SU-DHL-6 (cell line): Measurements from ENCODE around the gene TMEM245.

Experiments used
- H2AFZ ChIP-seq: fragments of 200-600 bp; sonication (generic); 2 replicates; pipeline ENCODE4 v1.6.1; 2014; ENCODE audit warnings: low read depth, mild to moderate bottlenecking, moderate library complexity, mixed read lengths, antibody characterized with exemption, low read length; ENCODE audit not compliant: severe bottlenecking
- H3F3A ChIP-seq: fragments of 200-600 bp; shearing (Covaris generic); 2 replicates; pipeline ENCODE4 v1.6.0; 2016; ENCODE audit warnings: antibody characterized with exemption, mild to moderate bottlenecking; ENCODE audit not compliant: insufficient read depth
- H3K27ac ChIP-seq: fragments of 200-600 bp; sonication (generic); 2 replicates; pipeline ENCODE4 v1.5.1; 2016; ENCODE audit warnings: low read depth, mild to moderate bottlenecking, low read length, moderate library complexity, mixed read lengths
- H3K27me3 ChIP-seq: fragments of 200-600 bp; sonication (generic), shearing (Covaris generic); 2 replicates; pipeline ENCODE4 v1.6.0; 2014; ENCODE audit warnings: mild to moderate bottlenecking, low read length
- H3K36me3 ChIP-seq: fragments of 200-600 bp; sonication (generic); 2 replicates; pipeline ENCODE4 v1.6.1; 2014; ENCODE audit warnings: mild to moderate bottlenecking, low read length, mixed read lengths
- H3K4me2 ChIP-seq: fragments of 300-600, 200-600 bp; shearing (Covaris generic), sonication (generic); 2 replicates; pipeline ENCODE4 v1.6.0; 2014; ENCODE audit warnings: low read length, low read depth, mild to moderate bottlenecking; ENCODE audit not compliant: poor library complexity, severe bottlenecking
- H3K4me3 ChIP-seq: fragments of 200-600 bp; sonication (generic); 2 replicates; pipeline ENCODE4 v1.5.1; 2014; ENCODE audit warnings: antibody characterized with exemption, low read length, mild to moderate bottlenecking, mixed read lengths; ENCODE audit not compliant: insufficient read depth, poor library complexity, severe bottlenecking
- H3K79me2 ChIP-seq: fragments of 200-600 bp; sonication (generic); 2 replicates; pipeline ENCODE4 v1.6.1; 2014; ENCODE audit warnings: mild to moderate bottlenecking, low read length, moderate library complexity; ENCODE audit not compliant: insufficient read depth
- H3K9ac ChIP-seq: fragments of 200-600 bp; sonication (generic); 2 replicates; pipeline ENCODE4 v1.7.0; 2014; ENCODE audit warnings: mild to moderate bottlenecking, low read length
- H3K9me2 ChIP-seq: fragments of 200-600 bp; sonication (generic); replicated peaks from 2 replicates; pipeline ENCODE4 v1.6.1; 2014; ENCODE audit warnings: low read length; ENCODE audit not compliant: insufficient read depth
- H3K9me3 ChIP-seq: fragments of 200-600 bp; sonication (generic); 2 replicates; pipeline ENCODE4 v1.6.1; 2014; ENCODE audit warnings: low read length, mixed read lengths; ENCODE audit not compliant: insufficient read depth
- H4K20me1 ChIP-seq: fragments of 200-600 bp; sonication (generic); 2 replicates; pipeline ENCODE4 v1.6.1; 2014; ENCODE audit warnings: low read depth, mild to moderate bottlenecking, antibody characterized with exemption, low read length, moderate library complexity, mixed read lengths
- CTCF ChIP-seq: fragments of 200-600 bp; sonication (generic); IDR thresholded peaks from one replicate; pipeline ENCODE4 v1.5.1; 2017; ENCODE audit warnings: antibody characterized with exemption, mild to moderate bottlenecking, low read length, moderate library complexity; ENCODE audit not compliant: insufficient read depth, poor library complexity, severe bottlenecking
- EZH2phosphoT487 ChIP-seq: fragments of 200-600 bp; sonication (generic), shearing (Covaris generic); conservative IDR thresholded peaks from 2 replicates; pipeline ENCODE4 v1.6.1; 2018; ENCODE audit warnings: mild to moderate bottlenecking, antibody characterized with exemption, low read length, moderate library complexity, mixed read lengths

Gene TMEM245

GRCh38 chr9:109033941-109034700, 85.6 kb downstream of the TMEM245 start:
- Histone ChIP-seq H3K4me2 (no peak overlapping the region), H3K9me3 (no peaks in the 10 kb centered on the region), H2AFZ (no peak overlapping the region), H3K27me3 (no peaks in the 10 kb centered on the region), H3F3A (no peaks in the 10 kb centered on the region), H3K79me2 (no peaks in the 10 kb centered on the region), H3K27ac (no peak overlapping the region), H3K9me2 (no peaks in the 10 kb centered on the region), H4K20me1 (no peaks in the 10 kb centered on the region), H3K4me3 (no peak overlapping the region), H3K9ac (no peak overlapping the region), H3K36me3 (peaks cover 27% of the 10 kb centered on the region; the same call in 1 of the 2 replicates)
- TF ChIP-seq EZH2phosphoT487 (no peak), CTCF (no peak)

GRCh38 chr9:109031241-109031640, 88.5 kb downstream of the TMEM245 start:
- Histone ChIP-seq H3K9me3 (no peaks in the 10 kb centered on the region), H3K36me3 (peaks cover 23% of the 10 kb centered on the region; the same call in 1 of the 2 replicates), H4K20me1 (no peaks in the 10 kb centered on the region), H3K27me3 (no peaks in the 10 kb centered on the region), H3K27ac (no peak overlapping the region), H3F3A (no peaks in the 10 kb centered on the region), H3K9me2 (no peaks in the 10 kb centered on the region), H3K79me2 (no peaks in the 10 kb centered on the region; the same call in 1 of the 2 replicates), H3K4me3 (no peak overlapping the region), H3K4me2 (no peak overlapping the region), H2AFZ (no peak overlapping the region), H3K9ac (no peak overlapping the region)
- TF ChIP-seq CTCF (no peak), EZH2phosphoT487 (no peak)

- H3K36me3 ChIP-seq, result peaks cover 17% of the 10 kb centered on the region; the same call in 1 of the 2 replicates
- TF ChIP-seq EZH2phosphoT487 (no peak), CTCF (no peak)
These were observed 89.3 kb downstream of the TMEM245 start for GRCh38 chr9:109030426-109030825.

More at GRCh38 chr9:109030426-109030825, 89.3 kb downstream of the TMEM245 start:
- Histone ChIP-seq H3K9me3 (no peaks in the 10 kb centered on the region), H2AFZ (no peak overlapping the region), H3K4me2 (no peak overlapping the region), H4K20me1 (no peaks in the 10 kb centered on the region), H3K79me2 (no peaks in the 10 kb centered on the region; the same call in 1 of the 2 replicates), H3K27me3 (no peaks in the 10 kb centered on the region), H3K9ac (no peak overlapping the region), H3F3A (no peaks in the 10 kb centered on the region), H3K27ac (no peak overlapping the region), H3K9me2 (no peaks in the 10 kb centered on the region), H3K4me3 (no peak overlapping the region)
